Left ventricle myocardium superior (tissue), 1 donor: ENCODE data around the gene PSMB8. TPM values are rescaled to one million over a fixed set of nuclear protein-coding genes. Genes with fewer than 3 reads are reported as not detected.

ENCODE experiments used
- ATAC-seq: fragments of 200-7000 bp; cut with Tn5 transposase; one replicate; pipeline ENCODE4 v1.9.1; 2020; ENCODE audit warnings: mild to moderate bottlenecking, moderate library complexity
- DNase-seq: peaks from one replicate; pipeline ENCODE4 v3.0.0-alpha.2; 2020
- intact Hi-C: fragments of 100-400 bp; cut with micrococcal nuclease; formaldehyde crosslinking; loops from one replicate; pipeline ENCODE4 v1.11.0; 2022
- total RNA-seq: library from RNA; stranded (reverse); fragmentation: NEBNext Ultra II Directional; extraction: Animal tissue kit (Norgen Biotek cat#: 25700); gene quantifications from one replicate; pipeline ENCODE4 v1.2.1, GENCODE V29; 2021
- donor health status: DM: no; HTN: yes; CAD: no; lungs with severe emphysema.

The PSMB8 gene
- total RNA-seq, 1 donor from 2014 or later = 16.2 TPM

GRCh38 chr6:32862725-32863124 lies 18.9 kb upstream of the PSMB8 start:
- ATAC-seq (no peak), DNase-seq (no peak)
- intact Hi-C loops = loop anchor here (10.0 kb wide), 1 partner anchor 448 kb away; no protein-coding TSS in a partner anchor

GRCh38 chr6:32860674-32861073 lies 16.8 kb upstream of the PSMB8 start:
- intact Hi-C loops = loop anchor here (10.0 kb wide), 1 partner anchor 446 kb away; no protein-coding TSS in a partner anchor
- ATAC-seq (no peak), DNase-seq (no peak)

- intact Hi-C loops = no loop called here
- DNase-seq (no peak), ATAC-seq (no peak)
Measured at GRCh38 chr6:32858194-32858593, 14.3 kb upstream of the PSMB8 start.

- intact Hi-C loops = no loop called here
Measured at GRCh38 chr6:32857156-32857891, 13.5 kb upstream of the PSMB8 start.

GRCh38 chr6:32855467-32856174 lies 11.8 kb upstream of the PSMB8 start:
- no peak for DNase-seq
- intact Hi-C loops = no loop called here
- ATAC-seq = no peak

More at GRCh38 chr6:32857156-32857891, 13.5 kb upstream of the PSMB8 start:
- DNase-seq (no peak), ATAC-seq (no peak)

GRCh38 chr6:32854376-32855178 lies 10.7 kb upstream of the PSMB8 start:
- peak; percentile 38 for DNase-seq
- ATAC-seq = peak; percentile 36
- intact Hi-C loops = no loop called here

- DNase-seq (peak; percentile 96), ATAC-seq (peak; percentile 95)
- intact Hi-C loops = no loop called here
Measured at GRCh38 chr6:32853541-32854375, 9.9 kb upstream of the PSMB8 start, which contains the start of the genes PSMB9 and TAP1. TSS of gene PSMB9 (plus strand) at chr6:32854192. CDS start at chr6:32854230, 38 bp downstream. TSS of gene TAP1 (minus strand) at chr6:32853704. CDS start at chr6:32853636, 68 bp downstream.

- peak; percentile 62 for DNase-seq
- intact Hi-C loops = no loop called here
- ATAC-seq = peak; percentile 40
Measured at GRCh38 chr6:32852844-32853540, 9.1 kb upstream of the PSMB8 start.

GRCh38 chr6:32852018-32852843 lies 8.4 kb upstream of the PSMB8 start:
- intact Hi-C loops = no loop called here
- ATAC-seq (peak; percentile 4), DNase-seq (peak; percentile 53)

GRCh38 chr6:32851025-32851424 lies 7.2 kb upstream of the PSMB8 start:
- intact Hi-C loops = no loop called here
- DNase-seq = no peak
- no peak for ATAC-seq

- ATAC-seq = no peak
- no peak for DNase-seq
Measured at GRCh38 chr6:32849126-32849525, 5.3 kb upstream of the PSMB8 start.

GRCh38 chr6:32847795-32848194 lies 3.9 kb upstream of the PSMB8 start:
- intact Hi-C loops = no loop called here
- no peak for DNase-seq
- ATAC-seq = no peak

More at GRCh38 chr6:32849126-32849525, 5.3 kb upstream of the PSMB8 start:
- intact Hi-C loops = no loop called here

- intact Hi-C loops = no loop called here
- ATAC-seq = no peak
- no peak for DNase-seq
Measured at GRCh38 chr6:32847004-32847403, 3.2 kb upstream of the PSMB8 start.

GRCh38 chr6:32845384-32845884 lies 1.6 kb upstream of the PSMB8 start:
- ATAC-seq = no peak
- intact Hi-C loops = no loop called here
- no peak for DNase-seq

- ATAC-seq (no peak), DNase-seq (no peak)
- intact Hi-C loops = no loop called here
Measured at GRCh38 chr6:32844839-32845383, 1.1 kb upstream of the PSMB8 start.

- no peak for DNase-seq
- ATAC-seq = no peak
- intact Hi-C loops = no loop called here
Measured at GRCh38 chr6:32843331-32843978, 392 bp downstream of the PSMB8 start.
